ENCODE data around the gene CIZ1.
"Not testable (repeated sequence)": the region's sequence is repeated elsewhere in the genome, so short reads cannot be mapped to it uniquely, and the experiment has no call there.

The CIZ1 gene

GRCh38 chr9:128191406-128192046 lies at the start of gene CIZ1:
TSS of gene CIZ1 (minus strand) at chr9:128191572. CDS start at chr9:128190857, 715 bp downstream.
- DNase-seq: peak; percentile 20

- DNase-seq: no peak
Measured at GRCh38 chr9:128233817-128234406, 42.5 kb upstream of the CIZ1 start.

GRCh38 chr9:128232528-128233428 lies 41.4 kb upstream of the CIZ1 start:
- no peak for DNase-seq

- DNase-seq: no peak
Measured at GRCh38 chr9:128231638-128232527, 40.5 kb upstream of the CIZ1 start.

GRCh38 chr9:128230897-128231296 lies 39.5 kb upstream of the CIZ1 start:
- DNase-seq: not testable (repeated sequence)

- DNase-seq: no peak
Measured at GRCh38 chr9:128226412-128226801, 35.0 kb upstream of the CIZ1 start.

- no peak for DNase-seq
Measured at GRCh38 chr9:128225770-128226411, 34.5 kb upstream of the CIZ1 start.

GRCh38 chr9:128224877-128225276 lies 33.5 kb upstream of the CIZ1 start:
- no peak for DNase-seq

- no peak for DNase-seq
Measured at GRCh38 chr9:128222880-128223670, 31.7 kb upstream of the CIZ1 start.

GRCh38 chr9:128222026-128222425 lies 30.7 kb upstream of the CIZ1 start:
- DNase-seq: no peak

GRCh38 chr9:128219831-128220230 lies 28.5 kb upstream of the CIZ1 start:
- no peak for DNase-seq

GRCh38 chr9:128218518-128219389 lies 27.4 kb upstream of the CIZ1 start:
- no peak for DNase-seq

- no peak for DNase-seq
Measured at GRCh38 chr9:128218172-128218517, 26.8 kb upstream of the CIZ1 start.

GRCh38 chr9:128216781-128217553 lies 25.6 kb upstream of the CIZ1 start:
- DNase-seq: no peak

- no peak for DNase-seq
Measured at GRCh38 chr9:128215491-128216409, 24.4 kb upstream of the CIZ1 start.

- peak; percentile 70 for DNase-seq
Measured at GRCh38 chr9:128214571-128215490, 23.5 kb upstream of the CIZ1 start.

- no peak for DNase-seq
Measured at GRCh38 chr9:128213746-128214497, 22.6 kb upstream of the CIZ1 start.

Measured in DMS 273 treated with DMSO at 0.1 percent for 48 hours (cell line).